ENCODE data around the gene TMIGD1. TPM values are rescaled to one million over a fixed set of nuclear protein-coding genes. Genes with fewer than 3 reads are reported as not detected.

The TMIGD1 gene
- total RNA-seq, 1 donor from 2014 or later: not detected

DNA sequence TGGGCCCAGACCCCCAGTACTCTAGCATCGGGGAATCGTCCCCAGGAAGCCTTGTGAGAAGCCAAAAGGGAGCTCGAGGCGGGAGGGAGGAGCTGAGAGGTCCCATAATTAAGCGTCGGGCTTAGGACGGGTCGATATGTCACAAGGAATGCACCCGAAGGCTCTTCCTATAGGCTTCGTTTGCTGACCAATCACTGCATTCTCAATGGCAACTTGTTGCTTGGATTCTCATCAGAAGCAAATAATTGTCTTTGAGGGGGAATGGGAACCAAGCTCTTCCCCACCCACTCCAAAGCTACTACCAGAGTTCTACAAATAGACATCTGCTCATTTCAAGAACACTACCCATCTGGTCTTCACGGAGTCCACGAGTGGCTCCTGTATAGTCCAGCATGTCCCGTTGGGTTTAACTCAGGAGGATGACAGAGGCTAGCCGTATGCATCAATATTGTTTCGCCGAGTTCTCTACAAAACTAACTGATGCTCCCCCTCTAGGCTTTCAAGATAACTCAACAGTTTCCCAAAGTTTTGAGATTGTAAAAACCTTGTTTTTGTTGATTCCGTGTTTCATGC is 41.5 kb downstream of the TMIGD1 start:
- peak overlapping the region; percentile 99 for H3K4me3 ChIP-seq
- TF ChIP-seq, protein P1, sequence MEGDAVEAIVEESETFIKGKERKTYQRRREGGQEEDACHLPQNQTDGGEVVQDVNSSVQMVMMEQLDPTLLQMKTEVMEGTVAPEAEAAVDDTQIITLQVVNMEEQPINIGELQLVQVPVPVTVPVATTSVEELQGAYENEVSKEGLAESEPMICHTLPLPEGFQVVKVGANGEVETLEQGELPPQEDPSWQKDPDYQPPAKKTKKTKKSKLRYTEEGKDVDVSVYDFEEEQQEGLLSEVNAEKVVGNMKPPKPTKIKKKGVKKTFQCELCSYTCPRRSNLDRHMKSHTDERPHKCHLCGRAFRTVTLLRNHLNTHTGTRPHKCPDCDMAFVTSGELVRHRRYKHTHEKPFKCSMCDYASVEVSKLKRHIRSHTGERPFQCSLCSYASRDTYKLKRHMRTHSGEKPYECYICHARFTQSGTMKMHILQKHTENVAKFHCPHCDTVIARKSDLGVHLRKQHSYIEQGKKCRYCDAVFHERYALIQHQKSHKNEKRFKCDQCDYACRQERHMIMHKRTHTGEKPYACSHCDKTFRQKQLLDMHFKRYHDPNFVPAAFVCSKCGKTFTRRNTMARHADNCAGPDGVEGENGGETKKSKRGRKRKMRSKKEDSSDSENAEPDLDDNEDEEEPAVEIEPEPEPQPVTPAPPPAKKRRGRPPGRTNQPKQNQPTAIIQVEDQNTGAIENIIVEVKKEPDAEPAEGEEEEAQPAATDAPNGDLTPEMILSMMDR (IDR thresholded peaks at IDR 0.05; ENCODE audit: borderline replicate concordance): no peak
- H3K27me3 ChIP-seq (ENCODE audit: low read depth): no peaks in the 10 kb centered on the region
- peaks cover 18% of the 10 kb centered on the region for H3K36me3 ChIP-seq
- H3K9me3 ChIP-seq (replicated peaks): no peaks in the 10 kb centered on the region
- DNase-seq: no peak
- peak overlapping the region; percentile 79 for H3K27ac ChIP-seq (replicated peaks)
- peaks cover 31% of the 10 kb centered on the region for H3K4me1 ChIP-seq
- intact Hi-C loops (cut with micrococcal nuclease): no loop called here

DNA sequence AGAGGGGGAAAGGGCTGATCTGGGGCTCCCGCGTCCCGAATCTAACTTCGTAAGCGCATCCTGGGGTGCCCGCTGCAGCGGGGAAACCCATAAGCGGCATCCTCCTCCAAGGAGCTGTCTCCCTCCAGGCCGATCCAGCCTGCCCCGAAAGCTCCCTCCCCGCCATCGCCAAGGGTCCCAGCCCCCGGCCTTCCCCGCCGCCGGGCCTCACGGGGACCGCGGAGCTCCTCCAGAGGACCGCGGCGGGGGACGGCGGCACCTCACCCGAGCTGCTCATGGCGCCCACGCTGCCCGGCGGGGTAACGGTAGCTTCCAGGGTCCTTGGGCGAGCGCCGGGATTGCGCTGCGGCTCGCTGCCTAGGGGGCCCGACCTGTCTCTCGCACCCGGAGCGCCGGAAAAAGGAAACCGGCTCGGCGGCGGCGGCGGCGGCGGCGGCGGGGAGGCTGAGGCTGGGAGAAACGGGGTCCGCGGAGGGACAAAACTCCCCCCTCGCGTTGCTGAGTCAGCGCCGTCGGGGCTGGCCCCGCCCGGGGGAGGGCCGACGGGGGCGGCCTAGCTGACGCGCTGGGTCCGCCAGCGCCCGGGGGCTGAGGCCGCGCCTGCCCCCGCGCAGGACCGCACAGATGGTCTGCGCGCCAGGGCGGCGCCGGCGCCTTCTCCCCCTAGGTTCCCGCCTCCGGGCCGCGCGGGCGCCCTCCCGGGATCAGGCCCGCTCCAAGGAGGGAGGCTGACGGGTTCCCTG is 42.1 kb downstream of the TMIGD1 start, which contains the start of gene BLMH:
TSS of gene BLMH (minus strand) at position 402 of the 743 bp plus-strand sequence. CDS start at position 277, 125 bp downstream.
- H3K4me1 ChIP-seq: peaks cover 31% of the 10 kb centered on the region
- TF ChIP-seq, protein P1 (IDR thresholded peaks at IDR 0.05; ENCODE audit: borderline replicate concordance): no peak
- H3K27me3 ChIP-seq (ENCODE audit: low read depth): no peaks in the 10 kb centered on the region
- intact Hi-C loops (cut with micrococcal nuclease): no loop called here
- peak within 1 kb of the TSS; percentile 79 for H3K27ac ChIP-seq (replicated peaks)
- H3K4me3 ChIP-seq: peak within 1 kb of the TSS; percentile 99
- H3K36me3 ChIP-seq: peaks cover 24% of the 10 kb centered on the region
- H3K9me3 ChIP-seq (replicated peaks): no peaks in the 10 kb centered on the region
- peak; percentile 86 for DNase-seq

DNA sequence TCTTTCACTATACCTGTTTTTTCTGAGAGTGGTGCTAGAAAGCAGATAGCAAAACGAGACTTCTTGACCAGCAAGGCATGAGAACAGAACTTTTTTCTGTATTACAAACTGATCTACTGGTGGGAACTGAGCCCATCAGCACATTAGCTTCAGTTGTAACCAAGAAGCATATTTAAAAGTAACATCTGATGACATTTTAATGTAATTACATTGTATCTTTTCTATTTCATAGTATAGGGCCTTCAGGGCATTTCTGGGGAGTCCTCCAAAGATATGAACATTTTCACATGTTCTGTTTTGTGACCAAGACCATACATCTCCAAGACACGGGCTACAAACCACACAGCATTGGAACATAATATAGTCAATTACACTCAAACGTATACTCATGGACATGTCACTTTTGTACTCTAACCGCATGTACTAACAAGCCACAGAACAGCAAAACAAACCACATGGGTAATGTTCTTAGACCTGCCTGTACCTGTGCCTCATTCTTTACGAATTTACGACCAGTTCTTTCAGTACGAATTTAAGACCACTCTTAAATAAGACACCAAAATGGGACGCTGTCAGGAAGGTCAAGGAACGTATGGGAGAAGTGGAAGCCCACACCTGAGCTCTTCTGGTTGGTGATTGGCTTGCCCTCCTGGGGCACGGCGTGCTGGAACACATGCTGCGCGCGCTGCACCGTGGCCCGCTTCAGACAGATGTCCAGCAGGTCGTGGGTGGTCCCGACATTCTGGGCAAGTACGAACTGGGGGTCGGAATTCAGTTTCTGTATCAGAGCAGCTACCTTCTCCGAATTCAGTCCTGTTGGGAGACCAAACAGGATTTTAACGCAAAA is 42.9 kb downstream of the TMIGD1 start:
- H3K27me3 ChIP-seq (ENCODE audit: low read depth): no peaks in the 10 kb centered on the region
- DNase-seq: peak; percentile 29
- no peaks in the 10 kb centered on the region for H3K9me3 ChIP-seq (replicated peaks)
- H3K36me3 ChIP-seq: peaks cover 32% of the 10 kb centered on the region
- H3K4me3 ChIP-seq: peak overlapping the region; percentile 99
- intact Hi-C loops (cut with micrococcal nuclease): no loop called here
- TF ChIP-seq, protein P1 (IDR thresholded peaks at IDR 0.05; ENCODE audit: borderline replicate concordance): no peak
- H3K27ac ChIP-seq (replicated peaks): peak overlapping the region; percentile 79
- H3K4me1 ChIP-seq: peaks cover 31% of the 10 kb centered on the region

DNA sequence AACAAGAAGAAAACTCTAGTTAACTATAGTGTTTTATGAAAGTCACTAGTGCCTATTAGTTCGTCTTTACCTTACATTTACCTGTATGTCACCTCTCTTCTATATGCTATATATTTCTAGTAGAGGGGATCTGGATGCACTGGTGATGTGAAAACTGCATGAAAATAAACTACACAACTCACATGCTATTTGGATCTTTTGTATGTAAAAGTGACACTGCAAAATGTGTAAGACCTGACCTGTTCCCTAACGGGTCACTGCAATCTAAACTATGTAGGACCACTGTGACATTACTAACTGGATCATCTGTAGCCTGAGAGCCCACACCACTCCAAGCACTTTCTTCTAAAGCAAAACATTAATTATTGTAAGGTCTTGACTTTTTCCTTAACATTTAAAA is 43.8 kb downstream of the TMIGD1 start:
- TF ChIP-seq, protein P1 (IDR thresholded peaks at IDR 0.05; ENCODE audit: borderline replicate concordance): no peak
- H3K27ac ChIP-seq (replicated peaks): no peak overlapping the region
- DNase-seq: no peak
- H3K9me3 ChIP-seq (replicated peaks): no peaks in the 10 kb centered on the region
- no peaks in the 10 kb centered on the region for H3K27me3 ChIP-seq (ENCODE audit: low read depth)
- peak overlapping the region; percentile 99 for H3K4me3 ChIP-seq
- peaks cover 31% of the 10 kb centered on the region for H3K4me1 ChIP-seq
- intact Hi-C loops (cut with micrococcal nuclease): no loop called here
- peaks cover 41% of the 10 kb centered on the region for H3K36me3 ChIP-seq

DNA sequence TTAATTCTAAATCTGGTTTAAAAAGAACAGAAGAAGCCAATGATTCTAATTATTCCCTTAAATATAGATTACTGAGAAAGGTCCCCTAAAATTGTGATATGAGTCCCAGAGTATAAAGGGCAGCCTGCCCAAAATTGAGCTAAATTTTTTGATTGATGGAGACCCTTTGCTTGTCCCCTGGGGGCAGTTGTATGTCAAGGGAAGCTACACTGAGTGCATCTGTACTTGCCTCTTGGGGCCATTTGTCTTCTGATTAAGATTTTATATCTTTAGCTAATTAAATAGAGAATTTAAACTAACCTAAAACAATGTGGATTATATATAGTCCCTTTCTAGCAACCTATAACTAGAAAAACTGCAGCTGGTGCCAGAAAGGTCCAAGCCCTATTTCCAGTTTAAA is 54.7 kb downstream of the TMIGD1 start:
- TF ChIP-seq, protein P1 (IDR thresholded peaks at IDR 0.05; ENCODE audit: borderline replicate concordance): no peak
- Histone ChIP-seq H3K27me3 (ENCODE audit: low read depth) (no peaks in the 10 kb centered on the region), H3K4me3 (no peak overlapping the region), H3K9me3 (replicated peaks) (no peaks in the 10 kb centered on the region), H3K36me3 (peaks cover 78% of the 10 kb centered on the region), H3K4me1 (peaks cover 6% of the 10 kb centered on the region), H3K27ac (replicated peaks) (no peak overlapping the region)
- intact Hi-C loops (cut with micrococcal nuclease): loop anchor here (5.0 kb wide), 1 partner anchor 152 kb away; no protein-coding TSS in a partner anchor
- DNase-seq: no peak
